ENCODE results near the gene POLN. TPM values are rescaled to one million over a fixed set of nuclear protein-coding genes. Genes with fewer than 3 reads are reported as not detected.

Gene POLN
- 1 to 10 TPM; 1.4 to 5.4 (median 3.6) TPM for polyA plus RNA-seq (ENCODE audit: insufficient read length in 4 of 4)

GRCh38 chr4:2241410-2242353 lies at the start of gene POLN, which contains the start of gene HAUS3:
POLN (minus strand) TSS chr4:2242121; CDS start chr4:2229231, 12,890 bp downstream.
HAUS3 (minus strand) TSS chr4:2242121; CDS start chr4:2240946, 1,175 bp downstream.
- DNase-seq (ENCODE audit: low read depth in 4 of 4, low spot score in 2 of 4): peak; percentile 87 to 97 (median 96)

DNA sequence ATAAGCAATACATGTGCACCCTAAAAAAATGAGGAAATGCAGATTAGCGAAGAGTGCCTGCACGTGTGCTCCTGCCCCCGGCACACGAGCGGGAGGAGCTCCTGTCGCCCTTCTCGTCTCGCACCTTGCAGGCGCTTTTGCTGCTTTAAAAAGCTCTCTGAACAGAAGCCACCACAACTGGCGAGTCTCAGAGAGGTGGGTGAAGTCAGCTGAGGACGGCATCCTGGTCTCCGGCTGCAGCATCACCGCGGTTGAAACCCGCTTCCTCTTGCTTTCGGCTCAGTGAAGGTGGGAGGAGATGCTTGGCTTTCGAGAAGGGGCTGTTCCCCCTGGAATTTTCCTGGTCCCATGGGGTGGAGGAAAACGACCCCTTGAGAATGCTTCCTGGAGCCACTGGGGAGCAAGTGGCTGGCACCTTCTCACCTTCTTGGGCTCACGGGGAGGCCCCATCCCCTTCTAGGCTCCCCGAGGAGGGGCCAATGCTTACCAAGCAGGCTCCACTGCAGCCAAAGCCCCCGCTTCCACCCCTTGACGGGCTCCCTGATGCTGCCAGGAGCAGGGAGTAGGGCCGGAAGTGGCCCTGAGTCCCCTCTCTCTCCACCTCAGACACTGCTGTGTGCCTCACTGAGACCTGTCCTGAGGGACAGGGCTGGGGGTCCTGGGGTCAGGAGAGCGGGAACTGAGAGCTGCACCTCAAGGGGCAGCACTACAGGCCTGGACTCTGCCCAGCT lies 49.2 kb upstream of the POLN start:
- DNase-seq (ENCODE audit: low read depth in 4 of 4, low spot score in 2 of 4): no peak

GRCh38 chr4:2290488-2290887 lies 48.6 kb upstream of the POLN start:
- no peak for DNase-seq (ENCODE audit: low read depth in 4 of 4, low spot score in 2 of 4)

DNA sequence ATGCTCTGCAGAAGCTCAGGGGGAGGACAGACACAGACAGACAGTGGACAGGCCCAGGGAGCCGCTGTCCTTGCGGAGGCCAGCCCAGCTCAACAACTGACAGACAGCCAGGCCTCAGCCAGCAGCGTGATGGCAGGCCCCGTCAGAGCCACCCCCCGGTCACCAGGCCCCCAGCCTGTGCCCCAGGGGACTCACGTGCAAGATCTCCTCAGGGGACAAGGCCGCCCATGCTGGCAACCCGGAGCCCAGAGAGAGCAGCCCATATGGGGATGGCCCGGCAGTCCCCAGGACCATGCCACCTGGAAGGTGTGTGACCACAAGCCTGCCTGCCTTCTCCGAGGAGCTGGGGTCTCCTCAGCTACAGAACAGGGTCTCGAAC lies 48.0 kb upstream of the POLN start:
- DNase-seq (ENCODE audit: low read depth in 4 of 4, low spot score in 2 of 4): no peak

DNA sequence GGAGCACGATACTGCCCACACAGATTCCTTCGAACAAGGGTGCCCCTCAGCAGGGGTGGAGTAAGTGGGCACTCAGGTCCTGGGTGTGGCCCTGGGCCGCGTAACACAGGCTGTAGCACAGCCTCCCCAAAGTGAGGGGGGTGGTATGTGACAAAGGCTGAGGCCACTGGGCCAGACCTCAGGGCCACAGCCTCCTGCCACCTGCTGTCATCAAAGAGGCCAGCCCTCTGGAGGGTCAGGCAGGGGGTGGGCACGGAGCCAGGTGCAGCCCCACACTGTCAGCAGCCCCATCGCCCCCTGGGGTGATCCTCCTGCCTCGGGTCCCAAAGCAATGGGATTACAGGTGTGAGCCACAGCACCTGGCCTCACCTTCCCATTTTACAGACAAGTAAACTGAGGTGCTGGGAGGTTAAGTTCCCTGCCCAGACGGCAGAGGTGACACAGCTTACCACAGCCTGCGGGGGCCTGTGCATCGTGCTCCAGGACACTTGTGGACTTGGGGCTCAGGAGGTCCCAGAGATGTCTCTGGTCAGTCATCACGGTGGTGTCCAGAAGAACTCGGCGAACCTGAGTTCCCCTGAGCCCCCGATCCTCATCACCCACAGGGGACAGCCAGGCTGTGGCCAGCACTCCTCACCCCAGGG lies 47.5 kb upstream of the POLN start:
- no peak for DNase-seq (ENCODE audit: low read depth in 4 of 4, low spot score in 2 of 4)

DNA sequence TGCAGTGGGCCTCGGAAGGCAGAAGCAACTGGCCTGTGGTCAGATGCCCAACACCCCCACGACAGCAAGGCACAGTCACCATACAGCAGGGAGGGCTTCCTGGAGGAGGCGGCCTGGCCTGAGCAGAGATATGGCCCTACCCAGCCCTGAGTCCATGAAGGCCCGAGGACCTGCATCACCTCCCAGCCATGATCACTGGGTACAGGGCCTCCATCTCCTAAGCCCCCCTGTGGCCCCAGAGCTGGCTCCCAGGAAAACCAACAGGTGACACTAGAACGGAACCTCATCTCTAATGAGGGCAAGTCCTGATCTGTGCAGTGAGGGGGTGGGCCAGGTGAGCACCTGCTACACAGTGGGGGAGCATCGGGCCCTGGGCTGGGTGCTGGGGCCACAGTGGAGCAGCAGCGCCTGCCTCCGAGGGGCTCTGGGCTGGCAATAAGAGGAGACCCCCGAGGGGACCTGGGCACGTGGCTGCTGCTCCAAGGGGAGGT lies 46.2 kb upstream of the POLN start:
- no peak for DNase-seq (ENCODE audit: low read depth in 4 of 4, low spot score in 2 of 4)

- DNase-seq (ENCODE audit: low read depth in 4 of 4, low spot score in 2 of 4): no peak
These were observed 45.6 kb upstream of the POLN start for GRCh38 chr4:2287594-2287915.

- DNase-seq (ENCODE audit: low read depth in 4 of 4, low spot score in 2 of 4): no peak
These were observed 45.1 kb upstream of the POLN start for GRCh38 chr4:2286904-2287593.

GRCh38 chr4:2285613-2286381 lies 43.9 kb upstream of the POLN start:
- DNase-seq (ENCODE audit: low read depth in 4 of 4, low spot score in 2 of 4): no peak

GRCh38 chr4:2284934-2285612 lies 43.2 kb upstream of the POLN start:
- DNase-seq (ENCODE audit: low read depth in 4 of 4, low spot score in 2 of 4): no peak

GRCh38 chr4:2284161-2284933 lies 42.4 kb upstream of the POLN start:
- DNase-seq (ENCODE audit: low read depth in 4 of 4, low spot score in 2 of 4): no peak

GRCh38 chr4:2283199-2283711 lies 41.3 kb upstream of the POLN start:
- no peak for DNase-seq (ENCODE audit: low read depth in 4 of 4, low spot score in 2 of 4)

- DNase-seq (ENCODE audit: low read depth in 4 of 4, low spot score in 2 of 4): no peak
These were observed 39.8 kb upstream of the POLN start for GRCh38 chr4:2281575-2282343.

DNA sequence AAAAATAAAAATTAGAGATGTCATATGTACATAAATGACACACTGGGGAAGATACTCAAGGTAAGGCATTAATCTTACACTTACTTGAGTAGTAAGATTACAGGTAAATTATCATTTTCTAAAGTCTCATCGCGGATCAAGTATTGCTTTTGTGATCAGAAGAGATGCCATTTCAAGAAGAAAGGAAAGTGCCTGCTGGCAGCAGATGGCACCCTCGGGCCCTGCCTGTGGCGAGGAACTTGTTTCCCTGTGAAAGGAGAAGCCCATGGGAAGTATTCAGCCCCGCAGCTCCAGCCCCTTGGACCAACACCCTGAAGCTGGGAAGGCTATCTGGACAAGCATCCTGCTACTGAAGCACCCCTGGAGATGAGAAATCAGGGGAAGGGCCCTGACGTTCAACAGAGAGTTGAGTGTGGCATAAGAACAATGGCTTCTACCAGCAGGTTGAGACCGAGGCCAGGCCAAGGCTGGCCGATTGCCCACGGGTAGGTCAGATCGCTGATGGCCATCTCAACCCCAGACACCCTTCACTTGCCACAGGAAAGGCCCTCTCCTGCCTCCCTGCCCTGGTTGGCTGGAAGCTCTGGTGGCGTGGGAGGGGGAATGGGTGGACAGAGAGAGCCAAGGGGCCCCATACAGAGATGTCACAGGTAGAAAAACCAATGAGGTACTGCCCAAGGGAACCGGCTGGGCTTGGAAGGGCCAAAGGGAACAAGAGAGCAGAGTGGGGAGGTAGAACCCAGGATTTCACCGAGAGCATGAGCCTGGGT lies 38.8 kb upstream of the POLN start:
- DNase-seq (ENCODE audit: low read depth in 4 of 4, low spot score in 2 of 4): no peak

- no peak for DNase-seq (ENCODE audit: low read depth in 4 of 4, low spot score in 2 of 4)
These were observed 36.0 kb upstream of the POLN start for GRCh38 chr4:2277956-2278355.

- DNase-seq (ENCODE audit: low read depth in 4 of 4, low spot score in 2 of 4): no peak
These were observed 34.8 kb upstream of the POLN start for GRCh38 chr4:2276581-2277325.
